Measurements from ENCODE around the gene PRSS35. TPM values are rescaled to one million over a fixed set of nuclear protein-coding genes. Genes with fewer than 3 reads are reported as not detected.
A peak's percentile ranks its signal among the peaks of the same experiment; 100 is the strongest.

The PRSS35 gene
- total and polyA plus RNA-seq, 2 of the 8 experiments (the other 6 are each of a cell fraction or from before 2014, with no cell fraction given) = 1.3 to 2.9 TPM

- no peaks in the 10 kb centered on the region for H3K79me2 ChIP-seq (ENCODE audit: control insufficient read depth in 1 of 2, insufficient read depth in 2 of 2, low read length in 2 of 2)
- H2BK12ac ChIP-seq (ENCODE audit: low read depth, low read length) = no peak overlapping the region
- FAIRE-seq = no peak
- H2AFZ ChIP-seq (ENCODE audit: low read length) = peak overlapping the region; percentile 33; the same call in 1 of the 2 replicates
- H3K79me1 ChIP-seq (ENCODE audit: low read depth, low read length) = no peaks in the 10 kb centered on the region
- H3K23ac ChIP-seq (ENCODE audit: insufficient read length) = no peak overlapping the region
- no peak overlapping the region for H2BK120ac ChIP-seq (replicated peaks; ENCODE audit: low read depth, low read length)
- no peak overlapping the region; the same call in 1 of the 2 replicates for H2BK15ac ChIP-seq (ENCODE audit: low read length)
- ChIA-PET POLR2A (ENCODE audit: partially characterized antibody) (no interaction called here), CTCF (ENCODE audit: partially characterized antibody) (interaction anchor here (1.0 kb wide), 1 partner anchor 37 kb away, joined by 3 read pairs; no protein-coding TSS in a partner anchor)
- no peaks in the 10 kb centered on the region for H4K20me1 ChIP-seq (replicated peaks in 1 of 2; ENCODE audit: control insufficient read depth in 1 of 2, insufficient read depth in 2 of 2, low read length in 2 of 2)
- H4K8ac ChIP-seq (ENCODE audit: extremely low read depth, insufficient read depth, low read length) = no peak overlapping the region
- H2BK5ac ChIP-seq (ENCODE audit: low read depth, low read length) = no peak overlapping the region
- no peak overlapping the region for H3K4me3 ChIP-seq (ENCODE audit: extremely low read depth in 1 of 4, insufficient read depth in 2 of 4, low read depth in 3 of 4, low read length in 4 of 4)
- no peak overlapping the region for H4K5ac ChIP-seq (ENCODE audit: insufficient read length, low read depth, low read length)
- WGBS, 2 experiments (ENCODE audit: extremely low coverage in 1 of 2, insufficient coverage in 1 of 2, insufficient read length in 1 of 2, insufficient replicate concordance in 2 of 2, low coverage in 1 of 2, low lambda C conversion rate in 2 of 2, missing lambda C conversion rate in 1 of 2) = 73% methylated on average over 4 of the region's 4 CpGs; no CpG with 5 or more reads in 1 of the 2 experiments
- H4K91ac ChIP-seq (replicated peaks; ENCODE audit: insufficient read length, low read length) = peak overlapping the region; percentile 42
- H3K4me1 ChIP-seq (replicated peaks in 1 of 4; ENCODE audit: control insufficient read depth in 3 of 4, insufficient read depth in 4 of 4, low read length in 3 of 4) = no peaks in the 10 kb centered on the region
- H2AK5ac ChIP-seq (ENCODE audit: low read depth, low read length) = no peak overlapping the region
- DNase-seq (ENCODE audit: low read depth in 1 of 2, low spot score in 2 of 2) = no peak
- H3K18ac ChIP-seq (ENCODE audit: extremely low read depth, low read length) = no peak overlapping the region
- no peak overlapping the region for H2BK20ac ChIP-seq (ENCODE audit: low read length)
- H3K9me3 ChIP-seq (ENCODE audit: insufficient read depth in 2 of 2, low read depth in 1 of 2, low read length in 1 of 2) = no peaks in the 10 kb centered on the region
- H3K4me2 ChIP-seq (ENCODE audit: insufficient read depth in 1 of 2, low read depth in 2 of 2, low read length in 2 of 2) = no peak overlapping the region
- H3K36me3 ChIP-seq (ENCODE audit: control insufficient read depth in 2 of 4, insufficient read depth in 4 of 4, low read length in 3 of 4) = no peaks in the 10 kb centered on the region
- H3K14ac ChIP-seq (ENCODE audit: insufficient read length) = no peak overlapping the region
- no peak overlapping the region for H3K56ac ChIP-seq (replicated peaks; ENCODE audit: insufficient read length, low read depth, low read length)
- H3K27ac ChIP-seq (ENCODE audit: low read depth, low read length) = no peak overlapping the region
- no peak overlapping the region for H3K9ac ChIP-seq (replicated peaks in 1 of 4; ENCODE audit: extremely low read depth in 1 of 4, low read depth in 3 of 4, low read length in 3 of 4)
- H3K23me2 ChIP-seq (ENCODE audit: low read depth, low read length) = no peaks in the 10 kb centered on the region
- H3K4ac ChIP-seq (replicated peaks; ENCODE audit: insufficient read length, low read depth, low read length) = peak overlapping the region; percentile 15
- no peaks in the 10 kb centered on the region for H3K27me3 ChIP-seq (replicated peaks in 1 of 4; ENCODE audit: control insufficient read depth in 3 of 4, extremely low read depth in 1 of 4, insufficient read depth in 3 of 4, low read length in 3 of 4)
- TF ChIP-seq RAD21 (IDR thresholded peaks at IDR 0.05 in 1 of 2, conservative IDR thresholded peaks at IDR 0.05 in 1 of 2; ENCODE audit: low read depth in 2 of 2, low read length in 2 of 2) (no peak), NRF1 (IDR thresholded peaks at IDR 0.05; ENCODE audit: low read depth, low read length) (no peak), ATF2 (IDR thresholded peaks at IDR 0.05; ENCODE audit: low read length) (no peak), SAP30 (IDR thresholded peaks at IDR 0.05; ENCODE audit: insufficient read depth, insufficient replicate concordance, low read length) (no peak), SP4 (IDR thresholded peaks at IDR 0.05; ENCODE audit: low read length) (no peak), RBBP5 (IDR thresholded peaks at IDR 0.05; ENCODE audit: borderline replicate concordance, low read depth, low read length) (no peak), MAFK (IDR thresholded peaks at IDR 0.05; ENCODE audit: low read depth, low read length) (no peak), POLR2AphosphoS5 (IDR thresholded peaks at IDR 0.05; ENCODE audit: low read depth, low read length) (no peak), SP2 (IDR thresholded peaks at IDR 0.05; ENCODE audit: low read length) (no peak), POU5F1 (IDR thresholded peaks at IDR 0.05; ENCODE audit: low read depth, low read length) (no peak), SRF (IDR thresholded peaks at IDR 0.05; ENCODE audit: low read depth, low read length) (no peak), MAX (IDR thresholded peaks at IDR 0.05) (no peak), TBP (IDR thresholded peaks at IDR 0.05; ENCODE audit: low read depth, low read length) (no peak)
Observed at GRCh38 chr6:83474309-83474708, 38.0 kb upstream of the PRSS35 start.
